B cell (primary cell): Measurements from ENCODE around the gene FAM168A. TPM values are rescaled to one million over a fixed set of nuclear protein-coding genes. Genes with fewer than 3 reads are reported as not detected.

Experiments
- ATAC-seq: fragments of 200-7000 bp; cut with Tn5 transposase; one replicate; pipeline ENCODE4 v1.10.0; 2021; ENCODE audit warnings: low read depth, mild to moderate bottlenecking, moderate number of reproducible peaks, moderate library complexity
- CTCF ChIA-PET: fragments of 350-600 bp; sonication (Branson Sonifier 250); formaldehyde crosslinking; loops from one replicate; lab custom pipeline; 2021; ENCODE audit warnings: antibody characterized with exemption, inconsistent platforms; lab: Charles Lee
- POLR2A ChIA-PET: fragments of 350-600 bp; sonication (Branson Sonifier 250); formaldehyde crosslinking; loops from one replicate; lab custom pipeline; 2021; ENCODE audit warnings: antibody characterized with exemption; lab: Charles Lee
- DNase-seq: peaks from one replicate; pipeline ENCODE4 v3.0.0; 2013
- H2AFZ ChIP-seq: 2 replicates; pipeline ENCODE4 v1.6.1; 2012; ENCODE audit warnings: mild to moderate bottlenecking, low read depth, low read length; ENCODE audit not compliant: insufficient read depth, poor library complexity, severe bottlenecking
- H3K27ac ChIP-seq, 2 donors: 1 replicate in 1 of 2; 2 replicates in 1 of 2; pipeline ENCODE4 v1.5.1; 2012 to 2013; ENCODE audit warnings: low read length in 2 of 2, mild to moderate bottlenecking in 2 of 2, moderate library complexity in 1 of 2
- H3K27me3 ChIP-seq, 4 experiments: fragments of 200-600 bp in 1 of 4; sonication (generic) in 1 of 4; replicated peaks in 1 of 4; 1 replicate in 2 of 4; 2 replicates in 2 of 4; pipeline versions ENCODE4 v1.6.1 to v1.7.0; 2013 to 2016; ENCODE audit warnings: low read length in 3 of 4, mild to moderate bottlenecking in 2 of 4, mixed read lengths in 1 of 4, moderate library complexity in 1 of 4; ENCODE audit not compliant: insufficient read depth in 4 of 4, control insufficient read depth in 3 of 4; ENCODE audit errors: control extremely low read depth in 1 of 4
- H3K36me3 ChIP-seq, 2 experiments: replicated peaks in 1 of 2; 1 replicate in 1 of 2; 2 replicates in 1 of 2; pipeline versions ENCODE4 v1.6.1 to v1.7.1; 2013; ENCODE audit warnings: low read length in 1 of 2; ENCODE audit not compliant: insufficient read depth in 2 of 2, control insufficient read depth in 1 of 2; ENCODE audit errors: control extremely low read depth in 1 of 2, extremely low read depth in 1 of 2
- H3K4me1 ChIP-seq, 2 donors: fragments of 200-600 bp in 1 of 2; sonication (generic) in 1 of 2; 1 replicate in 1 of 2; 2 replicates in 1 of 2; pipeline versions ENCODE4 v1.5.1 to v1.6.1; 2013 to 2017; ENCODE audit warnings: low read length in 2 of 2; ENCODE audit not compliant: control insufficient read depth in 2 of 2, insufficient read depth in 2 of 2
- H3K4me2 ChIP-seq: replicated peaks from 2 replicates; pipeline ENCODE3; 2012; ENCODE audit warnings: mild to moderate bottlenecking, low read depth, low read length; ENCODE audit not compliant: poor library complexity, severe bottlenecking
- H3K4me3 ChIP-seq, 5 experiments: fragments of 200-600 bp in 1 of 5; sonication (generic) in 1 of 5; 1 replicate in 3 of 5; 2 replicates in 2 of 5; pipeline versions ENCODE4 v1.5.1 to v1.7.0; 2011 to 2016; ENCODE audit warnings: low read length in 4 of 5, mild to moderate bottlenecking in 4 of 5, low read depth in 2 of 5, control low read depth in 1 of 5, moderate library complexity in 1 of 5; ENCODE audit not compliant: insufficient read depth in 1 of 5; ENCODE audit errors: control extremely low read depth in 1 of 5, extremely low read depth in 1 of 5
- H3K79me2 ChIP-seq: fragments of 200-600 bp; sonication (generic); one replicate; pipeline ENCODE4 v1.6.0; 2016; ENCODE audit warnings: low read length; ENCODE audit not compliant: control insufficient read depth, insufficient read depth
- H3K9ac ChIP-seq: fragments of 200-600 bp; sonication (generic); 2 replicates; pipeline ENCODE4 v1.6.1; 2017; ENCODE audit warnings: mild to moderate bottlenecking, low read length, moderate library complexity
- H3K9me3 ChIP-seq, 3 donors: one replicate each; pipeline versions ENCODE4 v1.6.1 to v1.7.1; 2013; ENCODE audit warnings: low read length in 2 of 3; ENCODE audit not compliant: control insufficient read depth in 2 of 3, insufficient read depth in 1 of 3; ENCODE audit errors: control extremely low read depth in 1 of 3
- H4K20me1 ChIP-seq: 2 replicates; pipeline ENCODE4 v1.6.0; 2012; ENCODE audit warnings: mild to moderate bottlenecking, low read length; ENCODE audit not compliant: insufficient read depth, control insufficient read depth, poor library complexity, severe bottlenecking
- H3K27ac Mint-ChIP-seq: one replicate; pipeline ENCODE4 v1.8.0; 2021; ENCODE audit warnings: mixed read lengths
- H3K27me3 Mint-ChIP-seq: one replicate; pipeline ENCODE4 v1.8.0; 2021; ENCODE audit warnings: mixed read lengths
- H3K4me1 Mint-ChIP-seq: one replicate; pipeline ENCODE4 v1.8.0; 2021; ENCODE audit warnings: mixed read lengths
- H3K4me3 Mint-ChIP-seq: one replicate; pipeline ENCODE4 v1.8.0; 2021; ENCODE audit warnings: mixed read lengths
- H3K9me3 Mint-ChIP-seq: one replicate; pipeline ENCODE4 v1.8.0; 2022; ENCODE audit warnings: mixed read lengths; ENCODE audit not compliant: insufficient read depth
- EZH2 ChIP-seq: IDR thresholded peaks from 2 replicates; pipeline ENCODE4 v1.6.1; 2012; ENCODE audit warnings: borderline replicate concordance, low read depth, mild to moderate bottlenecking, moderate library complexity, low read length; ENCODE audit not compliant: insufficient read depth, poor library complexity, severe bottlenecking
- WGBS: methylation state at CpG from one replicate; pipeline ENCODE4 v1.1.5; 2013; ENCODE audit warnings: missing lambda C conversion rate; ENCODE audit not compliant: insufficient coverage; 5-methylcytosine and 5-hydroxymethylcytosine counted together
- intact Hi-C: fragments of 100-400 bp; cut with micrococcal nuclease; formaldehyde crosslinking; loops from one replicate; pipeline ENCODE4 v1.10.0; 2022
- polyA plus RNA-seq: library from polyadenylated mRNA; depleted of rRNA; stranded (reverse); fragments of >200 nt; gene quantifications from 2 replicates; pipeline ENCODE4 v1.2.3, GENCODE V29; 2012
- total RNA-seq, 2 donors: library from RNA; stranded (reverse); fragments of 120-200 nt in 1 of 2; gene quantifications; 1 replicate in 1 of 2; 2 replicates in 1 of 2; pipeline versions ENCODE4 v1.2.3 to v1.2.4, GENCODE V29; 2013 to 2022
- TF ChIP-seq, protein P1 (sequence below): fragments of 200-600 bp; IDR thresholded peaks from one replicate; pipeline ENCODE4 v1.8.0; 2022; ENCODE audit warnings: antibody characterized with exemption, mild to moderate bottlenecking

Gene FAM168A
- total and polyA plus RNA-seq, 2 donors (not counting 1 experiment from before 2014, with no cell fraction given), result 11.0 to 26.8 TPM

DNA sequence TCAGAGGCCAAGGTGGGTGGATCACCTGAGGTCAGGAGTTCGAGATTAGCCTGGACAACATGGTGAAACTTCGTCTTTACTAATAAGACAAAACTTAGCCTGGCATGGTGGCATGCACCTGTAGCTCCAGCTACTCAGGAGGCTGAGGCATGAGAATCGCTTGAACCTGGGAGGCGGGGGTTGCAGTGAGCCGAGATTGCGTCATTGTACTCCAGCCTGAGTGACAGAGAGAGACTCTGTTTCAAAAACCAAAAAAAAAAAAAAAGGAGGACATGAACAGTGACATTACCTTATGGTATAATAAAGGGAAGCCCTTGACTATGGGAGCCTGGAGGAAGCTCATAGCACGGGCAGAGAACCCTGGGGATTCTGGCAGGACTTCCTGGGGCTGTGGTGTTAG lies 32.0 kb upstream of the FAM168A start:
- DNase-seq (no peak), ATAC-seq (no peak)
- Histone ChIP-seq H4K20me1 (no peaks in the 10 kb centered on the region), H3K36me3 (no peaks in the 10 kb centered on the region), H3K4me1 (peaks cover 0 to 4% of the 10 kb centered on the region in 2 donors), H3K27ac (no peak overlapping the region), H3K4me2 (no peak overlapping the region), H3K79me2 (no peaks in the 10 kb centered on the region), H2AFZ (no peak overlapping the region), H3K9me3 (no peaks in the 10 kb centered on the region), H3K27me3 (peaks cover 0 to 11% (median 0%) of the 10 kb centered on the region in 4 experiments), H3K4me3 (no peak overlapping the region), H3K9ac (no peak overlapping the region)
- 70% methylated on average over 4 of the region's 7 CpGs for WGBS
- H3K9me3 Mint-ChIP-seq, result no peaks in the 10 kb centered on the region
- POLR2A ChIA-PET, result no interaction called here
- H3K27me3 Mint-ChIP-seq, result no peaks in the 10 kb centered on the region
- TF ChIP-seq, protein P1, sequence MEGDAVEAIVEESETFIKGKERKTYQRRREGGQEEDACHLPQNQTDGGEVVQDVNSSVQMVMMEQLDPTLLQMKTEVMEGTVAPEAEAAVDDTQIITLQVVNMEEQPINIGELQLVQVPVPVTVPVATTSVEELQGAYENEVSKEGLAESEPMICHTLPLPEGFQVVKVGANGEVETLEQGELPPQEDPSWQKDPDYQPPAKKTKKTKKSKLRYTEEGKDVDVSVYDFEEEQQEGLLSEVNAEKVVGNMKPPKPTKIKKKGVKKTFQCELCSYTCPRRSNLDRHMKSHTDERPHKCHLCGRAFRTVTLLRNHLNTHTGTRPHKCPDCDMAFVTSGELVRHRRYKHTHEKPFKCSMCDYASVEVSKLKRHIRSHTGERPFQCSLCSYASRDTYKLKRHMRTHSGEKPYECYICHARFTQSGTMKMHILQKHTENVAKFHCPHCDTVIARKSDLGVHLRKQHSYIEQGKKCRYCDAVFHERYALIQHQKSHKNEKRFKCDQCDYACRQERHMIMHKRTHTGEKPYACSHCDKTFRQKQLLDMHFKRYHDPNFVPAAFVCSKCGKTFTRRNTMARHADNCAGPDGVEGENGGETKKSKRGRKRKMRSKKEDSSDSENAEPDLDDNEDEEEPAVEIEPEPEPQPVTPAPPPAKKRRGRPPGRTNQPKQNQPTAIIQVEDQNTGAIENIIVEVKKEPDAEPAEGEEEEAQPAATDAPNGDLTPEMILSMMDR, result no peak
- no peak for TF ChIP-seq EZH2
- H3K4me3 Mint-ChIP-seq, result no peak overlapping the region
- CTCF ChIA-PET, result interaction anchor here (0.7 to 2.6 kb wide), 3 partner anchors 10 to 31 kb away, joined by 3 to 11 read pairs (median 7); no protein-coding TSS in a partner anchor
- intact Hi-C loops, result loop anchor here (10.0 kb wide), 1 partner anchor 305 kb away; no protein-coding TSS in a partner anchor
- H3K27ac Mint-ChIP-seq, result no peak overlapping the region
- H3K4me1 Mint-ChIP-seq, result no peaks in the 10 kb centered on the region

DNA sequence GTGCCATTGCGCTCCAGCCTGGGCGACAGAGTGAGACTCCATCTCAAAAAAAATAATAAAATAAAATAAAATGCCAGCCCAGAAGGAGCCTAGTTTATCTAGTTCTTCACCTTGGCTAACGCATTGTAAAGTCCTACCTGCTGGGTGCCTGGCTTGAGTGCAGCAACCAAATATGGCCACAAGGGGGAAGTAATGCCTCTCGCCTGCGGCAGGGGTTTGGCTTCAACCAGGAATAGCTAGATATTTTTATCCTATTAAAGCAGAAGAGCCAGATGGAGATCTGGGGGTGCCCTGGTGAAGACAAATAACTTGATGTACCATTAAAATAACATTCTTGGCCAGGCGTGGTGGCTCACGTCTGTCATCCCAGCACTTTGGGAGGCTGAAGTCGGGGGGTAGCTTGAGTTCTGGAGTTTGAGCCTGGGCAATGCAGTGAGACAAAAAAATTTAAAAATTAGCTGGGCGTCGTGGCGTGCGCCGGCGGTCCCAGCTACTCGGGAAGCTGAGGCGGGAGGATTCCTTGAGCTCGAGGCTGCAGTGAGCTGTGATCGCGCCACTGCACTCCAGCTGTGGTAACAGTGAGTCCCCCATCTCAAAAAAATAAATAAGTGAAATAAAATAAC lies 27.9 kb upstream of the FAM168A start:
- WGBS, result 21% methylated on average over 9 of the region's 19 CpGs
- H3K9ac ChIP-seq, result no peak overlapping the region
- H3K27ac Mint-ChIP-seq, result no peak overlapping the region
- H3K27me3 ChIP-seq, result peaks cover 0 to 11% (median 0%) of the 10 kb centered on the region in 4 experiments
- H3K4me1 ChIP-seq, result peaks cover 7 to 14% of the 10 kb centered on the region in 2 donors
- peak; percentile 89 for ATAC-seq
- peak; percentile 75 for DNase-seq
- no peaks in the 10 kb centered on the region for H3K9me3 Mint-ChIP-seq
- intact Hi-C loops, result loop anchor here (1.0 to 10.0 kb wide), 4 partner anchors 21 to 309 kb away; partner anchors contain the start of genes FAM168A and PLEKHB1
- peaks cover 6% of the 10 kb centered on the region for H3K27me3 Mint-ChIP-seq
- H3K79me2 ChIP-seq, result no peaks in the 10 kb centered on the region
- H3K27ac ChIP-seq, result no peak overlapping the region
- no peaks in the 10 kb centered on the region for H4K20me1 ChIP-seq
- CTCF ChIA-PET, result interaction anchor here (0.5 to 8.0 kb wide), 38 partner anchors 9 to 443 kb away, joined by 3 to 252 read pairs (median 4); partner anchors contain the start of genes FAM168A and PLEKHB1
- H3K4me2 ChIP-seq, result peak overlapping the region; percentile 20
- no peaks in the 10 kb centered on the region for H3K9me3 ChIP-seq
- H3K4me1 Mint-ChIP-seq, result peaks cover 8% of the 10 kb centered on the region
- TF ChIP-seq EZH2, result no peak
- TF ChIP-seq, protein P1, result peak; percentile 91
- H3K4me3 ChIP-seq, result no peak overlapping the region
- POLR2A ChIA-PET, result interaction anchor here (1.0 kb wide), 1 partner anchor 21 kb away, joined by 3 read pairs; no protein-coding TSS in a partner anchor
- no peaks in the 10 kb centered on the region for H3K36me3 ChIP-seq
- H2AFZ ChIP-seq, result peak overlapping the region; percentile 38
- no peak overlapping the region for H3K4me3 Mint-ChIP-seq
